ENCODE data around the gene SLC25A26.
"Not testable (repeated sequence)": the region's sequence is repeated elsewhere in the genome, so short reads cannot be mapped to it uniquely, and the experiment has no call there.

The SLC25A26 gene

DNA sequence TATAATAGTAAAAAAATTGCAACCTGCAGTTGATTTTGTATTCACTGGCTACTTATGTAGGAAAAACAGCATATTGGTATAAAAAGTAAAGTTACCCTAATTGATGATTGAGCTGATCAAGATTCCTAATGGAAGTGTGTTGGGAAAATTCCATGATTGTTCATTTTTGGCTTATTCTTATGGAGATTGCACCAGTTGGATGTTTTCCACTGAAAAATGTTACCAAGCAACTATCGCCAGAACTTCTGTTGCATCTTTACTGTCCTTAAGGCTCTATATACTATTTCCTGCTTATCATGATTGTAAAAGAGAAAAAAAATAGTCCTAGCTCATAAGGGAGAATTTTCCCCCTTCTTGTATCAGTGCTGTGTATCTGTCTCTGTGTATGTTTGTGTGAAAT, 48.6 kb downstream of the SLC25A26 start:
- DNase-seq (ENCODE audit: low read depth in 2 of 2), result no peak

- no peak for DNase-seq (ENCODE audit: low read depth in 2 of 2)
These were observed 49.5 kb downstream of the SLC25A26 start for GRCh38 chr3:66270288-66270687.

DNA sequence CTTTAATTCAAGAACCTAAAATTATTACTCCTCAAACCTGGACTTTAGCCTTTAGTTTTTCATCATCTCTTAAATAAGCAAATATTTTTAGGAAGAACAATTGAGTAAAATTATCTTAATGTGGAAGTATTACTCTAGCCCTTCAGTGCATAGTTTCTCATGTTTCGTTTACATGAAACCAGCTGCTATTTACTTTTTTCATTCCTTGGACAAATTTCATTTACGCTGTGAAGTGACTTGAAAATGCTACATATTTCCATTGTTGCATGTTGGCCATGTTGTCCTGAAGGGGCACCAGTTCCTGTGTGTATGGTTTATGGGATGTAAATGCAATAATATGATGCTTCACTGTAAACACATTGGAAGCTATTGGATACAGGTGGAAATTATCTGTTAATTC, 49.9 kb downstream of the SLC25A26 start:
- no peak for DNase-seq (ENCODE audit: low read depth in 2 of 2)

- DNase-seq (ENCODE audit: low read depth in 2 of 2), result no peak
These were observed 50.4 kb downstream of the SLC25A26 start for GRCh38 chr3:66271231-66271630.

GRCh38 chr3:66272016-66272415, 51.2 kb downstream of the SLC25A26 start:
- DNase-seq (ENCODE audit: low read depth in 2 of 2), result no peak

- not testable (repeated sequence) for DNase-seq (ENCODE audit: low read depth in 2 of 2)
These were observed 54.0 kb downstream of the SLC25A26 start for GRCh38 chr3:66274837-66275236.

DNA sequence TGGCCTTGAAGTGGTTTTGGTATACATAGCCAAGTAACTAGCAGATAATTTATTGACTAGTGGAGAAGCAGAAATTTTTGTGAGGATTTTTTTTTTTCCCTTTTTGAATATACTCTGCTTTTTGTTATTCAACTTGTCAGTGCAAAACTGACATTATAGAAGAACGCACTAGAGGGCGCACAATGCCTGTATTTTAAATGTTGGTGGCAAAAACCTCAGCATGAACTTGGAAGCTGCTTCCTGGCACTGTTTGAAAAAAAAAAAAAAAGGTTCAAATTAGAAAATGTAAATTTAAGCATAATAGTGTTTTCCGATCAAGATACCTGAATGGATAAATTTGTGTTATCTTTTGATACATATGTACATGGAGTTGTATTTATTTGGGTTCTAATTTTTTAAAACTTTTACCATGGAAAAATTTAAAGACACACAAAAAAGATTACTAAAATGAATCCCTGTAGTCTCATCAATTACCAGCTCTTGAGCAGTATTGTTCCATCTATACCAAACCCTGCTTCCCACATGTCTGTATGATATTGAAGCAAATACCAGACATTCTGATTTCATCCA, 56.0 kb downstream of the SLC25A26 start:
- peak; percentile 35 for DNase-seq (ENCODE audit: low read depth in 2 of 2)

- no peak for DNase-seq (ENCODE audit: low read depth in 2 of 2)
These were observed 58.4 kb downstream of the SLC25A26 start for GRCh38 chr3:66279168-66279567.

- no peak for DNase-seq (ENCODE audit: low read depth in 2 of 2)
These were observed 59.5 kb downstream of the SLC25A26 start for GRCh38 chr3:66280304-66280703.

GRCh38 chr3:66291922-66292321, 71.1 kb downstream of the SLC25A26 start:
- DNase-seq (ENCODE audit: low read depth in 2 of 2), result not testable (repeated sequence)

- no peak for DNase-seq (ENCODE audit: low read depth in 2 of 2)
These were observed 76.6 kb downstream of the SLC25A26 start for GRCh38 chr3:66297260-66297873.

DNA sequence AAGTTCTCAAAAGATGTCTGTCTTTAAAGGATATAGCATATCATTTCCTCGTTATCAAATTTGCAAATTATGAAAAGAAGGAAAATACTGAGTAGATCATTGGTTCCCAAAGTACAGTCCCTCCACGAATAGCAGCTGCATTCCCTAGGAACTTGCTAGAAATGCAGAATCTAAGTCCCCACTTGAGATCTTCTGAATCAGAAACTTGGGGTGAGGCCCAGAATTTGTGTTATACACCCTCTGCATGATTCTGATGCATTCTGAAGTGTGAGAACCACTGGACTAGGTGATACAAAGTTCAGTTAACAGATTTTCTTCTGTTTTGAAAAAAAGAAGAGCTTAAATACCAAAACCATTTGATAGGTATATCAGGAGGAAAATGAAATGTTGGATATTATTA, 77.1 kb downstream of the SLC25A26 start:
- DNase-seq (ENCODE audit: low read depth in 2 of 2), result no peak

DNA sequence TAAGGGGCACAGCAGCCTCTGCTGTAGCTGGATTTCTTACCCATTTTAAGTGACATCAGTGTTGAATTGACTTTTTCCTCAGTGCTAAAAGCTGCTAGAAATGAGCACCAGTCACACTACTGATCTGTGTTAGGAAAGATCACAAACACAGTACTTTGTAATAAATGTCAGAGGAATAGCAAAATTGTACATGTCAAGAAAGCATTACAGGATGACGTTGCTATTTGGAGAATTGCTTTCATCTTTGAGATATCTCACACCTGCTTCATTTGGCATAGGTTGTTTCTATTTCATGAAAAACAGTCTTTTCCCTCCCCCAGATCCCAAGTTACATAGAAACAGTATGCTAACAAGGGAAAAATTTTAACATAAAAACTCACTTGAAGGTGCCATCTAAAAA, 77.8 kb downstream of the SLC25A26 start:
- DNase-seq (ENCODE audit: low read depth in 2 of 2), result no peak

DNA sequence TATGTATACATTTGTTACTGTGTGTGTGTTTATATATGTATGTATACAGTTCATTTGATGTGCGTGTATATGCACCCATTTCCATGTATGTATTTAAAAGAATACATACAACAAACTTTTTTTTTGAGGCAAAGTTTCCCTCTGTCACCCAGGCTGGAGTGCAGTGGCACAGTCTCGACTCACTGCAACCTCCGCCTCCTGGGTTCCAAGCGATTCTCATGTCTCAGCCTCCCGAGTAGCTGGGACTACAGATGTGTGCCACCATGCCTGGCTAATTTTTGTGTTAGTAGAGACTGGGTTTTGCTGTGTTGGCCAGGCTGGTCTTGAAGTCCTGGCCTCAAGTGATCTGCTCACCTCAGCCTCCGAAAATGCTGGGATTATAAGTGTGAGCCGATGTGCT, 78.3 kb downstream of the SLC25A26 start:
- DNase-seq (ENCODE audit: low read depth in 2 of 2), result not testable (repeated sequence)

DNA sequence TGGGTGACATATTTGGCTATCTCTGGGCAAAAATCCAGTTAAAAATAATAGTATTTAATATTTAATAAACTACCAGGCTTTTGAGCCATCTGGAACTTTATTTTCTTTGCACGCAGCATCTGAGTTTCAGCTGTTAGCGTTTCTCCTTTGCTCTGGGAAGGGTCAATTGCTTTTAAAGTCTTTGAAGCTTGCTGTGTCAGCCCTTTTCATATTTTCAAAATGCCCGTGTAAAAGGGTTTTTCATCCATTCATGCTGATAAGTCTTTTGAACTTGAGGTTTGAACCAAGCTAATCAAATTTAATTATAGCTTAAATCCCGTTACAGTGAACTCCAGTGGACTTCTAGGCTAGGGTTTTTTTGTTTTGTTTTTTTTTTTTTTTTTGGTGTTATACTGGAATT, 79.1 kb downstream of the SLC25A26 start:
- no peak for DNase-seq (ENCODE audit: low read depth in 2 of 2)

- peak in 1 of 2 donors; percentile 9 for DNase-seq (ENCODE audit: low read depth in 2 of 2)
These were observed 81.5 kb downstream of the SLC25A26 start for GRCh38 chr3:66302288-66302687.

GRCh38 chr3:66303491-66303901, 82.7 kb downstream of the SLC25A26 start:
- peak; percentile 14 to 32 for DNase-seq (ENCODE audit: low read depth in 2 of 2)

DNA sequence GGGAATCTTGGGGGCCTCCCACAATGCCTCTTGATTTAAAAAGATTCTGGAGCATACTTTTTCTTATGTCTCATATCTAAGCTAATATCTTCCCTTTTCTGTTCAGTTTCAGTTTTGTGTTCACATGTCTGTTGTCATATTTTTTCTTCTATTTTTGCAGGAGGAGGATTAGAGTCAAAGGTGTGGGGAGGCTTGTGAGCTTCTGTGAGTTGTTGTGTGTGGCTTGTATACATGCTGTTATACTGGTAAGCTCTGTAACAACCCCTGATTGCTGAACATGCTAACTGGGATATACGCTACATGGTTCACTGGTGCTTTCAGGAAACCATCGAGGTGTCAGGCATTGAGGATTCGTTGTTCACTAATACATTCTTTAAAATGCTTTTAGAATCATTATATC, 83.5 kb downstream of the SLC25A26 start:
- no peak for DNase-seq (ENCODE audit: low read depth in 2 of 2)

- not testable (repeated sequence) for DNase-seq (ENCODE audit: low read depth in 2 of 2)
These were observed 85.3 kb downstream of the SLC25A26 start for GRCh38 chr3:66306086-66306485.

DNA sequence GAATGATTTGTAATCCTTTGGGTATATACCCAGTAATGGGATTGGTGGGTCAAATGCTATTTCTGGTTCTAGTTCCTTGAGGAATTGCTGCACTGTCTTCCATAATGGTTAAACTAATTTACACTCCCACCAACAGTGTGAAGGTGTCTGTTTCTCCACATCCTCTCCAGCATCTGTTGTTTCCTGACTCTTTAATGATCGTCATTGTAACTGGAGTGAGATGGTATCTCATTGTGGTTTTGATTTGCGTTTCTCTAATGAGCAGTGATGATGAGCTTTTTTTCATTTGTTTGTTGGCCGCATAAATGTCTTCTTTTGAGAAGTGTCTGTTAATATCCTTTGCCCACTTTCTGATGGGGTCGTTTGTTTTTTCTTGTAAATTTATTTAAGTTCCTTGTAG, 86.2 kb downstream of the SLC25A26 start:
- not testable (repeated sequence) for DNase-seq (ENCODE audit: low read depth in 2 of 2)

DNA sequence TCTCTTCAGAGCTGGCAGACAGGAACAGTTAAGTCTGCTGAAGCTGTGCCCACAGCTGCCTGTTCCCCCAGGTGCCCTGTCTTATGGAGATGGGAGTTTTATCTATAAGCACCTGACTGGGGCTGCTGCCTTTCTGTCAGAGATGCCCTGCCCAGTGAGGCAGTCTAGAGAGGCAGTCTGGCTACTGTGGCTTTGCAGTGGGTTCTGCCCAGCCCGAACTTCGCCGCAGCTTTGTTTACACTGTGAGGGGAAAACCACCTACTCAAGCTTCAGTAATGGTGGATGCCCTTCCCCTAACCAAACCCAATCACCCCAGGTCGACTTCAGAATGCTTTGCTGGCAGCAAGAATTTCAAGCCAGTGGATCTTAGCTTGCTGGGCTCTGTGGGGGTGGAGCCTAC, 91.2 kb downstream of the SLC25A26 start:
- DNase-seq (ENCODE audit: low read depth in 2 of 2), result no peak

DNA sequence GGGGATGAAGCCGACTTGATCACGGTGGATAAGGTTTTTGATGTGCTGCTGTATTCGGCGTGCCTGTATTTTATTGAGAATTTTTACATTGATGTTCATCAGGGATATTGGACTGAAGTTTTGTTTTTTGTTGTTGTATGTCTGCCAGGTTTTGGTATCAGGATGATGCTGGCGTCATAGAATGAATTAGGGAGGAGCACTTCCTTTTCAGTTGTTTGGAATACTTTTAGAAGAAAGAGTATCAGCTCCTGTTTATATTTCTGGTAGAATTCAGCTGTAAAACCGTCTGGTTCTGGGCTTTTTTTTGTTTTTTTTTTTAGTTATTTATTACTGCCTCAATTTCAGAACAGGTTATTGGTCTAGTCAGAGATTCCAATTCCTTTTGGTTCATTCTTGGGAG, 93.7 kb downstream of the SLC25A26 start:
- no peak for DNase-seq (ENCODE audit: low read depth in 2 of 2)

DNA sequence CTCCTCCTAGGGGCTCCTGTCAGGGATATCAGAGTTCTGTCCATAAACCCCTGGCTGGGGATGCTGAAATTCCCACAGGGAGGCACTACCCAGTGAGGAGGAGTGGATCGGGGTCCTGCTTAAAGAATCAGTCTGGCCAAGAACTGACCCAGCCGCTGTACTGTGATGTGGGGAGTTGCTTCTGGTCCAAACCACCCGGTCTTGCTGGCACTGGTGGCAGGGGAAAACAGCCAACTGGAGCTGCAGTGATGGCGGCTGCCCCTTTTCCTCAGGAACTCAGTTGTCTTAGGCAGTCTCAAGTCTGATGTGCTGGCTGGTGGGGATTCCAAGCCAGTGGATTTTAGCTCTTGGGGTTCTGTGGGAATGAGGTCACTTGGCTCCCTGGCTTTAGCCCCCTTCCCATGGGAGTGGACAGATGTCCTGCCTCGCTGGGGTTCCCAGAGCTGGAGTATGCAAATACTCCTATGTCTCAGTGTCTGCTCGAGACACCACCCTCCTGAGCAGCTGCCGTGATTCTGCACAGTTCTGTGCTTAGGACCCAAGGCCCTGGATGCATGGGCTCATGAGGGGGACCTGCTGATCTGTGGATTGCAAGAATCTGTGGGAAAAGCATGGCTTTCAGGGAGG, 97.1 kb downstream of the SLC25A26 start:
- DNase-seq (ENCODE audit: low read depth in 2 of 2), result no peak
